ENCODE results near the gene ZNF385C. TPM values are rescaled to one million over a fixed set of nuclear protein-coding genes. Genes with fewer than 3 reads are reported as not detected.

ZNF385C gene
- total and polyA plus RNA-seq, 2 of the 13 experiments (the other 11 are each of a cell fraction or from before 2014, with no cell fraction given), result 2.3 to 6.1 TPM

DNA sequence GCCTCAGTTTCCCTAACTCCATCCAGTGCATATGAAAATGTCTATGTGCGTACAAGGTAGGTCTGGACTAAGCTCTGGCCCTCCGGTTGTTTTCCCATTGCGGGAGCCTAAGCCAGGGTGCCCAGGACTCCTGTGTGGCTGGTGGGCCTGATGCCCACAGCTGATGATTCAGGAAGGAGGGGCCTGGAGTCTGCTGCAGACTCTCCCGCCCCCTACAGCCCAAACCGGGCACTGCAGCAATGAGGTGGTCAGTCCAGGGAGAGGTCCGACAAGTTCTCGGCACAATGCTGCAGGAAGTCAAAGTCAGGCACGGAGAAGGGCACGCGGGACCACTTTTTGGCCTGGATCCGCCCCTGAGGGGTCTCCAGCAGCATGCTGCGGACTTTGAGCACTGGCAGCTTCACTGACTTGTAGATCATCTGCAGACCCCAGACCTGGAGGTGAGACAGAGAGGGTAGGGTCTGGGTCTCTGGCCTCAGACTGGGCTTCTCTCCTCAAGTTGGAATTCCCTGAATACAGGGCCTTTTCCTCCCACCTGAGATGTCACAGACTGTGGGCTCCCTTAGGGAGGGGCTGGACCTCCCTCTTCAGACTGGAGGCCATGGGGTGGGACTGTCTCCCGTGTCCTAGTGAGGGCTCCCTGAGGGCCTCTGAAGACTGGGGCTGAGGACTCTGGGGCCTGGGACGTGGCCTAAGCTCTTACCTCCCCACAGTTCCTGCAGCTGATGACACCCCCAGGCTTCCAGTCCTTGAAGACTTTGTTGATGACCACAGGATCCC lies 3.4 kb upstream of the ZNF385C start (continued):
- TF ChIP-seq, protein P1, sequence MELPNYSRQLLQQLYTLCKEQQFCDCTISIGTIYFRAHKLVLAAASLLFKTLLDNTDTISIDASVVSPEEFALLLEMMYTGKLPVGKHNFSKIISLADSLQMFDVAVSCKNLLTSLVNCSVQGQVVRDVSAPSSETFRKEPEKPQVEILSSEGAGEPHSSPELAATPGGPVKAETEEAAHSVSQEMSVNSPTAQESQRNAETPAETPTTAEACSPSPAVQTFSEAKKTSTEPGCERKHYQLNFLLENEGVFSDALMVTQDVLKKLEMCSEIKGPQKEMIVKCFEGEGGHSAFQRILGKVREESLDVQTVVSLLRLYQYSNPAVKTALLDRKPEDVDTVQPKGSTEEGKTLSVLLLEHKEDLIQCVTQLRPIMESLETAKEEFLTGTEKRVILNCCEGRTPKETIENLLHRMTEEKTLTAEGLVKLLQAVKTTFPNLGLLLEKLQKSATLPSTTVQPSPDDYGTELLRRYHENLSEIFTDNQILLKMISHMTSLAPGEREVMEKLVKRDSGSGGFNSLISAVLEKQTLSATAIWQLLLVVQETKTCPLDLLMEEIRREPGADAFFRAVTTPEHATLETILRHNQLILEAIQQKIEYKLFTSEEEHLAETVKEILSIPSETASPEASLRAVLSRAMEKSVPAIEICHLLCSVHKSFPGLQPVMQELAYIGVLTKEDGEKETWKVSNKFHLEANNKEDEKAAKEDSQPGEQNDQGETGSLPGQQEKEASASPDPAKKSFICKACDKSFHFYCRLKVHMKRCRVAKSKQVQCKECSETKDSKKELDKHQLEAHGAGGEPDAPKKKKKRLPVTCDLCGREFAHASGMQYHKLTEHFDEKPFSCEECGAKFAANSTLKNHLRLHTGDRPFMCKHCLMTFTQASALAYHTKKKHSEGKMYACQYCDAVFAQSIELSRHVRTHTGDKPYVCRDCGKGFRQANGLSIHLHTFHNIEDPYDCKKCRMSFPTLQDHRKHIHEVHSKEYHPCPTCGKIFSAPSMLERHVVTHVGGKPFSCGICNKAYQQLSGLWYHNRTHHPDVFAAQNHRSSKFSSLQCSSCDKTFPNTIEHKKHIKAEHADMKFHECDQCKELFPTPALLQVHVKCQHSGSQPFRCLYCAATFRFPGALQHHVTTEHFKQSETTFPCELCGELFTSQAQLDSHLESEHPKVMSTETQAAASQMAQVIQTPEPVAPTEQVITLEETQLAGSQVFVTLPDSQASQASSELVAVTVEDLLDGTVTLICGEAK (IDR thresholded peaks at IDR 0.05), result no peak
- TF ChIP-seq, protein P1 (CRISPR knock-in tag; IDR thresholded peaks at IDR 0.05), result no peak
- TF ChIP-seq, protein P2, sequence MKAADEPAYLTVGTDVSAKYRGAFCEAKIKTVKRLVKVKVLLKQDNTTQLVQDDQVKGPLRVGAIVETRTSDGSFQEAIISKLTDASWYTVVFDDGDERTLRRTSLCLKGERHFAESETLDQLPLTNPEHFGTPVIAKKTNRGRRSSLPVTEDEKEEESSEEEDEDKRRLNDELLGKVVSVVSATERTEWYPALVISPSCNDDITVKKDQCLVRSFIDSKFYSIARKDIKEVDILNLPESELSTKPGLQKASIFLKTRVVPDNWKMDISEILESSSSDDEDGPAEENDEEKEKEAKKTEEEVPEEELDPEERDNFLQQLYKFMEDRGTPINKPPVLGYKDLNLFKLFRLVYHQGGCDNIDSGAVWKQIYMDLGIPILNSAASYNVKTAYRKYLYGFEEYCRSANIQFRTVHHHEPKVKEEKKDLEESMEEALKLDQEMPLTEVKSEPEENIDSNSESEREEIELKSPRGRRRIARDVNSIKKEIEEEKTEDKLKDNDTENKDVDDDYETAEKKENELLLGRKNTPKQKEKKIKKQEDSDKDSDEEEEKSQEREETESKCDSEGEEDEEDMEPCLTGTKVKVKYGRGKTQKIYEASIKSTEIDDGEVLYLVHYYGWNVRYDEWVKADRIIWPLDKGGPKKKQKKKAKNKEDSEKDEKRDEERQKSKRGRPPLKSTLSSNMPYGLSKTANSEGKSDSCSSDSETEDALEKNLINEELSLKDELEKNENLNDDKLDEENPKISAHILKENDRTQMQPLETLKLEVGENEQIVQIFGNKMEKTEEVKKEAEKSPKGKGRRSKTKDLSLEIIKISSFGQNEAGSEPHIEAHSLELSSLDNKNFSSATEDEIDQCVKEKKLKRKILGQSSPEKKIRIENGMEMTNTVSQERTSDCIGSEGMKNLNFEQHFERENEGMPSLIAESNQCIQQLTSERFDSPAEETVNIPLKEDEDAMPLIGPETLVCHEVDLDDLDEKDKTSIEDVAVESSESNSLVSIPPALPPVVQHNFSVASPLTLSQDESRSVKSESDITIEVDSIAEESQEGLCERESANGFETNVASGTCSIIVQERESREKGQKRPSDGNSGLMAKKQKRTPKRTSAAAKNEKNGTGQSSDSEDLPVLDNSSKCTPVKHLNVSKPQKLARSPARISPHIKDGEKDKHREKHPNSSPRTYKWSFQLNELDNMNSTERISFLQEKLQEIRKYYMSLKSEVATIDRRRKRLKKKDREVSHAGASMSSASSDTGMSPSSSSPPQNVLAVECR (CRISPR knock-in tag; IDR thresholded peaks at IDR 0.05; ENCODE audit: borderline replicate concordance), result peak; percentile 26; the same call in 1 of the 2 replicates
- TF ChIP-seq, protein P3, sequence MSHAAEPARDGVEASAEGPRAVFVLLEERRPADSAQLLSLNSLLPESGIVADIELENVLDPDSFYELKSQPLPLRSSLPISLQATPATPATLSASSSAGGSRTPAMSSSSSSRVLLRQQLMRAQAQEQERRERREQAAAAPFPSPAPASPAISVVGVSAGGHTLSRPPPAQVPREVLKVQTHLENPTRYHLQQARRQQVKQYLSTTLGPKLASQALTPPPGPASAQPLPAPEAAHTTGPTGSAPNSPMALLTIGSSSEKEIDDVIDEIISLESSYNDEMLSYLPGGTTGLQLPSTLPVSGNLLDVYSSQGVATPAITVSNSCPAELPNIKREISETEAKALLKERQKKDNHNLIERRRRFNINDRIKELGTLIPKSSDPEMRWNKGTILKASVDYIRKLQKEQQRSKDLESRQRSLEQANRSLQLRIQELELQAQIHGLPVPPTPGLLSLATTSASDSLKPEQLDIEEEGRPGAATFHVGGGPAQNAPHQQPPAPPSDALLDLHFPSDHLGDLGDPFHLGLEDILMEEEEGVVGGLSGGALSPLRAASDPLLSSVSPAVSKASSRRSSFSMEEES (CRISPR knock-in tag; IDR thresholded peaks at IDR 0.05), result 0 out of 2 replicates have a peak, but pooled peaks have one; percentile 27
- TF ChIP-seq ATF7-NPFF (CRISPR knock-in tag; IDR thresholded peaks at IDR 0.05; ENCODE audit: low read depth) (peak; percentile 25; the same call in 1 of the 2 replicates), EZH2 (conservative IDR thresholded peaks at IDR 0.05; ENCODE audit: low read depth, low read length) (no peak), ZNF572 (CRISPR knock-in tag; IDR thresholded peaks at IDR 0.05) (no peak), ZNF432 (CRISPR knock-in tag; IDR thresholded peaks at IDR 0.05; ENCODE audit: borderline replicate concordance) (no peak), ZNF782 (CRISPR knock-in tag; IDR thresholded peaks at IDR 0.05; ENCODE audit: borderline replicate concordance) (no peak), MAFK (conservative IDR thresholded peaks at IDR 0.05 in 1 of 2, IDR thresholded peaks at IDR 0.05 in 1 of 2; ENCODE audit: low read length in 2 of 2) (no peak), ZBTB8A (CRISPR knock-in tag; IDR thresholded peaks at IDR 0.05; ENCODE audit: borderline replicate concordance, low read depth) (no peak), CENPT (CRISPR knock-in tag; IDR thresholded peaks at IDR 0.05; ENCODE audit: low read depth) (no peak), FOXA1 (IDR thresholded peaks at IDR 0.05) (no peak), FOXA1 (CRISPR knock-in tag; IDR thresholded peaks at IDR 0.05) (no peak)
